Measurements from ENCODE around the gene RPS27L.

The RPS27L gene

GRCh38 chr15:63156086-63156710 lies 1.1 kb downstream of the RPS27L start:
- Histone ChIP-seq H3K4me1 (ENCODE audit: control insufficient read depth, insufficient read depth, low read length) (peaks cover 3% of the 10 kb centered on the region), H3K4me3 (ENCODE audit: low read length) (peak overlapping the region; percentile 91), H3K36me3 (ENCODE audit: control insufficient read depth, insufficient read depth, low read length) (no peaks in the 10 kb centered on the region), H3K27me3 (ENCODE audit: control insufficient read depth, insufficient read depth, low read length) (no peaks in the 10 kb centered on the region), H3K9ac (ENCODE audit: low read length) (peak overlapping the region; percentile 99), H3K9me3 (ENCODE audit: control insufficient read depth, low read length) (no peaks in the 10 kb centered on the region)

GRCh38 chr15:63155486-63155885 lies 1.8 kb downstream of the RPS27L start:
- Histone ChIP-seq H3K36me3 (ENCODE audit: control insufficient read depth, insufficient read depth, low read length) (no peaks in the 10 kb centered on the region), H3K4me3 (ENCODE audit: low read length) (no peak overlapping the region), H3K9ac (ENCODE audit: low read length) (no peak overlapping the region), H3K27me3 (ENCODE audit: control insufficient read depth, insufficient read depth, low read length) (no peaks in the 10 kb centered on the region), H3K4me1 (ENCODE audit: control insufficient read depth, insufficient read depth, low read length) (peaks cover 3% of the 10 kb centered on the region), H3K9me3 (ENCODE audit: control insufficient read depth, low read length) (no peaks in the 10 kb centered on the region)

- no peaks in the 10 kb centered on the region for H3K36me3 ChIP-seq (ENCODE audit: control insufficient read depth, insufficient read depth, low read length)
- no peaks in the 10 kb centered on the region for H3K9me3 ChIP-seq (ENCODE audit: control insufficient read depth, low read length)
- H3K4me3 ChIP-seq (ENCODE audit: low read length) = no peak overlapping the region
- no peaks in the 10 kb centered on the region for H3K4me1 ChIP-seq (ENCODE audit: control insufficient read depth, insufficient read depth, low read length)
- H3K9ac ChIP-seq (ENCODE audit: low read length) = no peak overlapping the region
- no peaks in the 10 kb centered on the region for H3K27me3 ChIP-seq (ENCODE audit: control insufficient read depth, insufficient read depth, low read length)
Observed at GRCh38 chr15:63151665-63152064, 5.6 kb downstream of the RPS27L start.

GRCh38 chr15:63146684-63147083 lies 10.6 kb downstream of the RPS27L start:
- H3K36me3 ChIP-seq (ENCODE audit: control insufficient read depth, insufficient read depth, low read length) = no peaks in the 10 kb centered on the region
- H3K9ac ChIP-seq (ENCODE audit: low read length) = no peak overlapping the region
- H3K4me3 ChIP-seq (ENCODE audit: low read length) = no peak overlapping the region
- H3K9me3 ChIP-seq (ENCODE audit: control insufficient read depth, low read length) = no peaks in the 10 kb centered on the region
- H3K27me3 ChIP-seq (ENCODE audit: control insufficient read depth, insufficient read depth, low read length) = no peaks in the 10 kb centered on the region
- no peaks in the 10 kb centered on the region for H3K4me1 ChIP-seq (ENCODE audit: control insufficient read depth, insufficient read depth, low read length)

GRCh38 chr15:63145426-63145825 lies 11.9 kb downstream of the RPS27L start:
- H3K4me3 ChIP-seq (ENCODE audit: low read length) = no peak overlapping the region
- no peaks in the 10 kb centered on the region for H3K27me3 ChIP-seq (ENCODE audit: control insufficient read depth, insufficient read depth, low read length)
- no peaks in the 10 kb centered on the region for H3K9me3 ChIP-seq (ENCODE audit: control insufficient read depth, low read length)
- H3K36me3 ChIP-seq (ENCODE audit: control insufficient read depth, insufficient read depth, low read length) = no peaks in the 10 kb centered on the region
- no peak overlapping the region for H3K9ac ChIP-seq (ENCODE audit: low read length)
- H3K4me1 ChIP-seq (ENCODE audit: control insufficient read depth, insufficient read depth, low read length) = no peaks in the 10 kb centered on the region

DNA sequence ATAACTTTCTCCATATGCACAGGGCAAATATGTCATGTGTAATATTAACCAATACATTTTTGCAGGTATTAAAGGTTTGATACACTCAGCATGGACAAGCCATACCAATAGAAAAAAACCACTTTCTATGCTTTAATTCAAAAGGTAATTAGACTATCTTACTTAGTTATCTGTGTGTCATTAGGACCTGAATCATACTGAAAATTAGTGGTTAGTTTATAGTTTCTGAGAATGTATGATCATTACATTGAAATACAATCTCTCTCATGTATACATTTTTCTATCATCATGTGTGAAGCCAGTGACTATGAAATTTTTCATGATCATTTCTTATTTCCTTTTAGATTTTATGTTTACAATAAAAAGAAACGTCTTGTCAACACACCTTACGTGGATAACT lies 16.3 kb downstream of the RPS27L start:
- no peaks in the 10 kb centered on the region for H3K9me3 ChIP-seq (ENCODE audit: control insufficient read depth, low read length)

GRCh38 chr15:63136742-63137141 lies 20.5 kb downstream of the RPS27L start:
- Histone ChIP-seq H3K36me3 (ENCODE audit: control insufficient read depth, insufficient read depth, low read length) (no peaks in the 10 kb centered on the region), H3K4me1 (ENCODE audit: control insufficient read depth, insufficient read depth, low read length) (no peaks in the 10 kb centered on the region), H3K27me3 (ENCODE audit: control insufficient read depth, insufficient read depth, low read length) (no peaks in the 10 kb centered on the region), H3K9me3 (ENCODE audit: control insufficient read depth, low read length) (no peaks in the 10 kb centered on the region), H3K9ac (ENCODE audit: low read length) (no peak overlapping the region), H3K4me3 (ENCODE audit: low read length) (no peak overlapping the region)

More for the DNA sequence above, 16.3 kb downstream of the RPS27L start:
- Histone ChIP-seq H3K4me3 (ENCODE audit: low read length) (no peak overlapping the region), H3K36me3 (ENCODE audit: control insufficient read depth, insufficient read depth, low read length) (no peaks in the 10 kb centered on the region), H3K27me3 (ENCODE audit: control insufficient read depth, insufficient read depth, low read length) (no peaks in the 10 kb centered on the region), H3K4me1 (ENCODE audit: control insufficient read depth, insufficient read depth, low read length) (no peaks in the 10 kb centered on the region), H3K9ac (ENCODE audit: low read length) (no peak overlapping the region)

- Histone ChIP-seq H3K4me3 (ENCODE audit: low read length) (no peak overlapping the region), H3K4me1 (ENCODE audit: control insufficient read depth, insufficient read depth, low read length) (no peaks in the 10 kb centered on the region), H3K27me3 (ENCODE audit: control insufficient read depth, insufficient read depth, low read length) (no peaks in the 10 kb centered on the region), H3K36me3 (ENCODE audit: control insufficient read depth, insufficient read depth, low read length) (no peaks in the 10 kb centered on the region), H3K9ac (ENCODE audit: low read length) (no peak overlapping the region), H3K9me3 (ENCODE audit: control insufficient read depth, low read length) (no peaks in the 10 kb centered on the region)
Observed at GRCh38 chr15:63135804-63136203, 21.5 kb downstream of the RPS27L start.

DNA sequence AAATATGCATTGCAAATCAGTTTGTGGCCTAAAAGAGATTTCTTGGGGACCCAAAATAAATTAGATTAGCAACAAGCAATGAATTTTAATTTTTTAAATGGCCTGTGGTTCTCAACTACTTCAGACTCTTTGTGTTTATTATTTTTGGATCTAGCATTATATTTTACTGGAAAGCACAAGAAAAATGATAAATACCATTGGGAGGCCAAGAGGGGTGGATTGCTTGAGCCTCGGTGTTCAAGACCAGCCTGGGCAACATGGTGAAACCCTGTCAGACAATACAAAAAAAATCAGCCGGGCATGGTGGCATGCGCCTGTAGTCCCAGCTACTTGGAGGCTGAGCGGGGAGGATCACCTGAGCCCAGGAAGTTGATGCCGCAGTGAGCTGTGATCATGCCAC lies 22.0 kb downstream of the RPS27L start:
- H3K36me3 ChIP-seq (ENCODE audit: control insufficient read depth, insufficient read depth, low read length) = no peaks in the 10 kb centered on the region
- no peaks in the 10 kb centered on the region for H3K4me1 ChIP-seq (ENCODE audit: control insufficient read depth, insufficient read depth, low read length)
- no peaks in the 10 kb centered on the region for H3K9me3 ChIP-seq (ENCODE audit: control insufficient read depth, low read length)
- H3K9ac ChIP-seq (ENCODE audit: low read length) = no peak overlapping the region
- no peaks in the 10 kb centered on the region for H3K27me3 ChIP-seq (ENCODE audit: control insufficient read depth, insufficient read depth, low read length)
- H3K4me3 ChIP-seq (ENCODE audit: low read length) = no peak overlapping the region

GRCh38 chr15:63134245-63134985 lies 22.9 kb downstream of the RPS27L start:
- no peaks in the 10 kb centered on the region for H3K4me1 ChIP-seq (ENCODE audit: control insufficient read depth, insufficient read depth, low read length)
- H3K4me3 ChIP-seq (ENCODE audit: low read length) = no peak overlapping the region
- no peaks in the 10 kb centered on the region for H3K9me3 ChIP-seq (ENCODE audit: control insufficient read depth, low read length)
- no peaks in the 10 kb centered on the region for H3K36me3 ChIP-seq (ENCODE audit: control insufficient read depth, insufficient read depth, low read length)
- no peaks in the 10 kb centered on the region for H3K27me3 ChIP-seq (ENCODE audit: control insufficient read depth, insufficient read depth, low read length)
- H3K9ac ChIP-seq (ENCODE audit: low read length) = no peak overlapping the region

GRCh38 chr15:63133786-63134185 lies 23.5 kb downstream of the RPS27L start:
- Histone ChIP-seq H3K9me3 (ENCODE audit: control insufficient read depth, low read length) (no peaks in the 10 kb centered on the region), H3K36me3 (ENCODE audit: control insufficient read depth, insufficient read depth, low read length) (no peaks in the 10 kb centered on the region), H3K9ac (ENCODE audit: low read length) (no peak overlapping the region), H3K4me1 (ENCODE audit: control insufficient read depth, insufficient read depth, low read length) (no peaks in the 10 kb centered on the region), H3K27me3 (ENCODE audit: control insufficient read depth, insufficient read depth, low read length) (no peaks in the 10 kb centered on the region), H3K4me3 (ENCODE audit: low read length) (no peak overlapping the region)

GRCh38 chr15:63126726-63127125 lies 30.6 kb downstream of the RPS27L start:
- Histone ChIP-seq H3K9me3 (ENCODE audit: control insufficient read depth, low read length) (no peaks in the 10 kb centered on the region), H3K27me3 (ENCODE audit: control insufficient read depth, insufficient read depth, low read length) (no peaks in the 10 kb centered on the region), H3K4me1 (ENCODE audit: control insufficient read depth, insufficient read depth, low read length) (no peaks in the 10 kb centered on the region), H3K36me3 (ENCODE audit: control insufficient read depth, insufficient read depth, low read length) (no peaks in the 10 kb centered on the region), H3K4me3 (ENCODE audit: low read length) (no peak overlapping the region), H3K9ac (ENCODE audit: low read length) (no peak overlapping the region)

All from mucosa of stomach (tissue), 1 donor.